ENCODE data around the gene NKX2-3. TPM values are rescaled to one million over a fixed set of nuclear protein-coding genes. Genes with fewer than 3 reads are reported as not detected.

The NKX2-3 gene
- polyA plus RNA-seq, 1 donor, result 22.1 TPM

GRCh38 chr10:99582255-99582770, 49.6 kb downstream of the NKX2-3 start:
- Histone ChIP-seq H3K9me3 (ENCODE audit: control insufficient read depth, low read depth, low read length) (no peaks in the 10 kb centered on the region), H3K36me3 (ENCODE audit: control insufficient read depth, insufficient read depth, low read length) (no peaks in the 10 kb centered on the region), H3K27ac (ENCODE audit: low read length) (no peak overlapping the region), H3K4me1 (ENCODE audit: control insufficient read depth, insufficient read depth, low read length) (no peaks in the 10 kb centered on the region), H3K27me3 (ENCODE audit: control insufficient read depth, insufficient read depth, low read length) (peaks cover 16% of the 10 kb centered on the region), H3K4me3 (ENCODE audit: low read length) (no peak overlapping the region)
- 100% methylated on average over 1 of the region's 6 CpGs for WGBS (ENCODE audit: insufficient coverage, low lambda C conversion rate)
- peak in 1 of 2 donors; percentile 31 for DNase-seq

DNA sequence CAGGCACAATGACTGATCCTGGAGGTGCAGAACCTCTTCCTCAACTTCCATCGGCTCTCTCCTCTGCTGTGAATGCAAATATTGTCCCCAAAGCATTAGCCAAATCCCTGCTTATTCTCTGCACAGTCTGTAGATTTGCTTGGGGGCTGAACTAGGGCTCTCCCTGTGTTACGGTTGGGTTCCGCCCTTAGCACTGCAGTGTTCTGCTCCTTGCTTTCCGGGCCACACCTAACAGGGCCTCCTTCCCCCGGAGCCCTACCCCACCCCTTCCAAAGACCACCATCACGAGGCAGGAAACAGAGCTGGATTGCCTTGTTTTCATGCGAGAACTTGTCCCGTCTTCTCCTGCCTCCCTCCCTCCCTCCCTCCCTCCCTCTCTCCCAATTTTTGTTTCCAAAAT, 50.9 kb downstream of the NKX2-3 start:
- H3K36me3 ChIP-seq (ENCODE audit: control insufficient read depth, insufficient read depth, low read length), result no peaks in the 10 kb centered on the region
- no peak overlapping the region for H3K27ac ChIP-seq (ENCODE audit: low read length)
- H3K27me3 ChIP-seq (ENCODE audit: control insufficient read depth, insufficient read depth, low read length), result peaks cover 10% of the 10 kb centered on the region
- DNase-seq, result no peak
- H3K9me3 ChIP-seq (ENCODE audit: control insufficient read depth, low read depth, low read length), result no peaks in the 10 kb centered on the region
- WGBS (ENCODE audit: insufficient coverage, low lambda C conversion rate), result no CpG with 5 or more reads among the region's 8 CpGs
- no peak overlapping the region for H3K4me3 ChIP-seq (ENCODE audit: low read length)
- H3K4me1 ChIP-seq (ENCODE audit: control insufficient read depth, insufficient read depth, low read length), result no peaks in the 10 kb centered on the region

Other genes with a start within 250 kb of the NKX2-3 start
- 0.79 TPM for gene CNNM1, start 203.6 kb upstream of the NKX2-3 start, polyA plus RNA-seq
- gene GOT1, start 102.3 kb upstream of the NKX2-3 start, polyA plus RNA-seq, result 31.3 TPM
- gene SLC25A28, start 87.5 kb downstream of the NKX2-3 start, polyA plus RNA-seq, result 50.1 TPM
- 56.2 TPM for gene ENTPD7, start 126.6 kb downstream of the NKX2-3 start, polyA plus RNA-seq
- 46.0 TPM for gene COX15, start 199.2 kb downstream of the NKX2-3 start, polyA plus RNA-seq
- 26.4 TPM for gene CUTC, start 199.3 kb downstream of the NKX2-3 start, polyA plus RNA-seq
- gene ABCC2, start 249.7 kb downstream of the NKX2-3 start, polyA plus RNA-seq, result 94.3 TPM